SK-N-SH (cell line): Measurements from ENCODE around the gene RHBDL2.

Experiments used
- GABPA ChIP-seq: IDR thresholded peaks from 2 replicates; pipeline ENCODE4 v1.4.0; 2012; ENCODE audit warnings: low read depth, mild to moderate bottlenecking
- NRF1 ChIP-seq: IDR thresholded peaks from 2 replicates; pipeline ENCODE4 v1.6.1; 2012; ENCODE audit warnings: low read depth, mild to moderate bottlenecking, low read length
- YY1 ChIP-seq: IDR thresholded peaks from 2 replicates; pipeline ENCODE4 v1.4.0; 2012; ENCODE audit warnings: low read depth, mild to moderate bottlenecking
- TF ChIP-seq, protein P1 (sequence below): IDR thresholded peaks from 2 replicates; pipeline ENCODE4 v1.4.0; 2012; ENCODE audit warnings: low read depth, borderline replicate concordance

DNA sequence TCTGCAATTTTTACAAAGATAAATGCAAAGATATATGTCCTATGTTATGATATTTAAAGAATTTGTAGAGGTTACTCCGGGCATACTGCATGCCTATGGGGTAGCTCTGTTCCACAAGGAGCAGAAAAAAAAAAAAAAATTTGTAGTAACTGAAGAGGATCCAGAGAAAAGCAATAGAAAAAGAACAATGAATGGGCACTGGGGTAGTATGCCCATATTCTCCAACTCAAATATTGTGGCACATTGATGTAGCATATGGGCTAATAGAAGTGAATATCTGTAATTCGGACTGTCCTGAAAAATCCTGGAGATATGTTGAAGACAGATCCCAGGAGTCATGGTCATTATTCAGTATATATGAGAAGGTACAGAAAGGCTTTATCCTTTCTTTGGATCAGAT, 48.3 kb upstream of the RHBDL2 start:
- TF ChIP-seq, protein P1, sequence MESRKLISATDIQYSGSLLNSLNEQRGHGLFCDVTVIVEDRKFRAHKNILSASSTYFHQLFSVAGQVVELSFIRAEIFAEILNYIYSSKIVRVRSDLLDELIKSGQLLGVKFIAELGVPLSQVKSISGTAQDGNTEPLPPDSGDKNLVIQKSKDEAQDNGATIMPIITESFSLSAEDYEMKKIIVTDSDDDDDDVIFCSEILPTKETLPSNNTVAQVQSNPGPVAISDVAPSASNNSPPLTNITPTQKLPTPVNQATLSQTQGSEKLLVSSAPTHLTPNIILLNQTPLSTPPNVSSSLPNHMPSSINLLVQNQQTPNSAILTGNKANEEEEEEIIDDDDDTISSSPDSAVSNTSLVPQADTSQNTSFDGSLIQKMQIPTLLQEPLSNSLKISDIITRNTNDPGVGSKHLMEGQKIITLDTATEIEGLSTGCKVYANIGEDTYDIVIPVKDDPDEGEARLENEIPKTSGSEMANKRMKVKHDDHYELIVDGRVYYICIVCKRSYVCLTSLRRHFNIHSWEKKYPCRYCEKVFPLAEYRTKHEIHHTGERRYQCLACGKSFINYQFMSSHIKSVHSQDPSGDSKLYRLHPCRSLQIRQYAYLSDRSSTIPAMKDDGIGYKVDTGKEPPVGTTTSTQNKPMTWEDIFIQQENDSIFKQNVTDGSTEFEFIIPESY: no peak
- TF ChIP-seq NRF1 (no peak), GABPA (no peak), YY1 (no peak)
